ENCODE data around the gene PIH1D1.

DNA sequence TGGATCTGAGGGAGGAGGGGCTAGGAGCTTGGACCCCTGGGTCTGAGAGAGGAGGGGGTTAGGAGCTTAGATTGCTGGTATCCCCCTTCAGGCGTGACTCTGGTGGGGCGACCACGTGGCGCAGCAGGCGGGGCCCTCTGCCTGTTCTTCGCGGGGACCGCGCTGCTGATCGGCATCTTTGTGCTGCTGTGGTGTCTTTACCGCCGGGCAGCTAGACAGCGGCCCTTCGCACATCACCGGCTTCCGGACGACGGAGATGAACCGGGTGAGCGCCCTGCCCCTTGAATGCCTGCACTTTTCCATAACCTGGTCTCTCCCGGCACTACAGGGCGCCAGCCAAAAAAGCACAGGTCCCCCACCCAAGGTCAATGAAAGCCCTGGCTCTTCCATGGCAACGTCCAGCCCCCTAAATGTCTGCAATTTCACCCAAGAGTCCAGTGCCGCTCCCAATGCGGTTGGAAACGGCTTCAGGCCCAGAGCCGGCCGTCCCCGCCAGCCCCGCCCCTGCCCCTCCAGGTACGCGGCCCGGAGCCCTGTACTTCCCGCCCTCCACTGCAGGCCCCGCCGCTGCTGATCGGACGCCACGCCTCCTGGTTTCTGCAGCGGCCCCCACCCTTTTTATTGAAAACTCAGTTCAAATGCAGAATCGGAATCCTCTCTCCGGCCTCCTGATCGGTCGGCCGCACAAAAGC is 23.6 kb downstream of the PIH1D1 start:
- no peak for TF ChIP-seq RAD21 (IDR thresholded peaks at IDR 0.05 in 1 of 2, conservative IDR thresholded peaks at IDR 0.05 in 1 of 2; ENCODE audit: low read depth in 2 of 2, low read length in 2 of 2)
- TF ChIP-seq, protein P1, sequence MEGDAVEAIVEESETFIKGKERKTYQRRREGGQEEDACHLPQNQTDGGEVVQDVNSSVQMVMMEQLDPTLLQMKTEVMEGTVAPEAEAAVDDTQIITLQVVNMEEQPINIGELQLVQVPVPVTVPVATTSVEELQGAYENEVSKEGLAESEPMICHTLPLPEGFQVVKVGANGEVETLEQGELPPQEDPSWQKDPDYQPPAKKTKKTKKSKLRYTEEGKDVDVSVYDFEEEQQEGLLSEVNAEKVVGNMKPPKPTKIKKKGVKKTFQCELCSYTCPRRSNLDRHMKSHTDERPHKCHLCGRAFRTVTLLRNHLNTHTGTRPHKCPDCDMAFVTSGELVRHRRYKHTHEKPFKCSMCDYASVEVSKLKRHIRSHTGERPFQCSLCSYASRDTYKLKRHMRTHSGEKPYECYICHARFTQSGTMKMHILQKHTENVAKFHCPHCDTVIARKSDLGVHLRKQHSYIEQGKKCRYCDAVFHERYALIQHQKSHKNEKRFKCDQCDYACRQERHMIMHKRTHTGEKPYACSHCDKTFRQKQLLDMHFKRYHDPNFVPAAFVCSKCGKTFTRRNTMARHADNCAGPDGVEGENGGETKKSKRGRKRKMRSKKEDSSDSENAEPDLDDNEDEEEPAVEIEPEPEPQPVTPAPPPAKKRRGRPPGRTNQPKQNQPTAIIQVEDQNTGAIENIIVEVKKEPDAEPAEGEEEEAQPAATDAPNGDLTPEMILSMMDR (IDR thresholded peaks at IDR 0.05; ENCODE audit: control extremely low read depth in 1 of 3, insufficient read depth in 1 of 3, low read depth in 1 of 3, low read length in 3 of 3) = no peak
- TF ChIP-seq, protein P2, sequence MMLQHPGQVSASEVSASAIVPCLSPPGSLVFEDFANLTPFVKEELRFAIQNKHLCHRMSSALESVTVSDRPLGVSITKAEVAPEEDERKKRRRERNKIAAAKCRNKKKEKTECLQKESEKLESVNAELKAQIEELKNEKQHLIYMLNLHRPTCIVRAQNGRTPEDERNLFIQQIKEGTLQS (IDR thresholded peaks at IDR 0.05; ENCODE audit: insufficient read depth, low read depth, low read length) = no peak
- TF ChIP-seq, protein P3, sequence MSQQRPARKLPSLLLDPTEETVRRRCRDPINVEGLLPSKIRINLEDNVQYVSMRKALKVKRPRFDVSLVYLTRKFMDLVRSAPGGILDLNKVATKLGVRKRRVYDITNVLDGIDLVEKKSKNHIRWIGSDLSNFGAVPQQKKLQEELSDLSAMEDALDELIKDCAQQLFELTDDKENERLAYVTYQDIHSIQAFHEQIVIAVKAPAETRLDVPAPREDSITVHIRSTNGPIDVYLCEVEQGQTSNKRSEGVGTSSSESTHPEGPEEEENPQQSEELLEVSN (IDR thresholded peaks at IDR 0.05) = peak; percentile 82
- TF ChIP-seq, protein P4, sequence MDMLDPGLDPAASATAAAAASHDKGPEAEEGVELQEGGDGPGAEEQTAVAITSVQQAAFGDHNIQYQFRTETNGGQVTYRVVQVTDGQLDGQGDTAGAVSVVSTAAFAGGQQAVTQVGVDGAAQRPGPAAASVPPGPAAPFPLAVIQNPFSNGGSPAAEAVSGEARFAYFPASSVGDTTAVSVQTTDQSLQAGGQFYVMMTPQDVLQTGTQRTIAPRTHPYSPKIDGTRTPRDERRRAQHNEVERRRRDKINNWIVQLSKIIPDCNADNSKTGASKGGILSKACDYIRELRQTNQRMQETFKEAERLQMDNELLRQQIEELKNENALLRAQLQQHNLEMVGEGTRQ (IDR thresholded peaks at IDR 0.05; ENCODE audit: low read length) = no peak
- TF ChIP-seq RFX5 (IDR thresholded peaks at IDR 0.05; ENCODE audit: borderline replicate concordance, low read depth, low read length) = no peak
- no peak for TF ChIP-seq EP300 (IDR thresholded peaks at IDR 0.05; ENCODE audit: borderline replicate concordance in 1 of 2, low read depth in 2 of 2, low read length in 2 of 2)
- TF ChIP-seq JUND (IDR thresholded peaks at IDR 0.05; ENCODE audit: low read length) = no peak
- TF ChIP-seq NRF1 (IDR thresholded peaks at IDR 0.05; ENCODE audit: low read depth, low read length) = no peak

Measured in H1 (cell line).